Fibroblast of lung (primary cell): Measurements from ENCODE around the gene MBNL3. TPM values are rescaled to one million over a fixed set of nuclear protein-coding genes. Genes with fewer than 3 reads are reported as not detected.

Experiments
- DNase-seq, 2 donors: peaks; one replicate each; pipeline versions ENCODE4 v3.0.0 to v3.0.0-alpha.2; 2010; ENCODE audit warnings: low read depth in 2 of 2
- H2AFZ ChIP-seq: 2 replicates; pipeline ENCODE4 v1.5.1; 2012; ENCODE audit warnings: low read length, control low read depth, inconsistent platforms
- H3K27ac ChIP-seq: 2 replicates; pipeline ENCODE4 v1.5.1; 2011; ENCODE audit warnings: low read length, control low read depth; ENCODE audit not compliant: insufficient read depth
- H3K27me3 ChIP-seq: 2 replicates; pipeline ENCODE4 v1.5.1; 2011; ENCODE audit warnings: mild to moderate bottlenecking, low read length; ENCODE audit not compliant: control insufficient read depth, insufficient read depth
- H3K36me3 ChIP-seq: 2 replicates; pipeline ENCODE4 v1.5.1; 2011; ENCODE audit warnings: low read length; ENCODE audit not compliant: control insufficient read depth, insufficient read depth
- H3K4me1 ChIP-seq: 2 replicates; pipeline ENCODE4 v1.5.1; 2011; ENCODE audit warnings: low read length; ENCODE audit not compliant: control insufficient read depth, insufficient read depth; ENCODE audit errors: extremely low read depth
- H3K4me2 ChIP-seq: 2 replicates; pipeline ENCODE4 v1.5.1; 2011; ENCODE audit warnings: low read length, control low read depth; ENCODE audit not compliant: insufficient read depth; ENCODE audit errors: extremely low read depth
- H3K4me3 ChIP-seq, 4 experiments: fragments of 200-600 bp in 1 of 4; sonication (generic) in 1 of 4; replicated peaks in 1 of 4; 2 replicates each; pipeline ENCODE4 v1.5.1; 2011 to 2016; ENCODE audit warnings: low read length in 4 of 4, low read depth in 3 of 4, mild to moderate bottlenecking in 3 of 4, control low read depth in 2 of 4, inconsistent platforms in 1 of 4, mixed read lengths in 1 of 4; ENCODE audit not compliant: insufficient read depth in 1 of 4; ENCODE audit errors: control extremely low read depth in 1 of 4
- H3K79me2 ChIP-seq: 2 replicates; pipeline ENCODE4 v1.5.1; 2012; ENCODE audit warnings: mild to moderate bottlenecking, low read length, inconsistent platforms; ENCODE audit not compliant: control insufficient read depth, insufficient read depth
- H3K9ac ChIP-seq: 2 replicates; pipeline ENCODE4 v1.5.1; 2011; ENCODE audit warnings: mild to moderate bottlenecking, low read length, control low read depth; ENCODE audit not compliant: insufficient read depth
- H3K9me3 ChIP-seq: 2 replicates; pipeline ENCODE4 v1.5.1; 2012; ENCODE audit warnings: low read depth, low read length; ENCODE audit not compliant: control insufficient read depth, insufficient read depth
- H4K20me1 ChIP-seq: 2 replicates; pipeline ENCODE4 v1.5.1; 2011; ENCODE audit warnings: low read length; ENCODE audit not compliant: control insufficient read depth, insufficient read depth; ENCODE audit errors: extremely low read depth
- EZH2 ChIP-seq: IDR thresholded peaks from 2 replicates; pipeline ENCODE4 v1.5.1; 2012; ENCODE audit warnings: low read length, control low read depth, mild to moderate bottlenecking; ENCODE audit errors: missing control alignments
- polyA plus RNA-seq, 2 donors: library from polyadenylated mRNA; depleted of rRNA in 1 of 2; stranded (reverse) in 1 of 2; unstranded in 1 of 2; fragments of >200 nt; gene quantifications; 2 replicates each; pipeline ENCODE4 v1.2.1, GENCODE V29; 2011 to 2012; ENCODE audit warnings: missing spikeins in 1 of 2
- total RNA-seq: library from RNA; depleted of rRNA; stranded (reverse); fragments of >200 nt; gene quantifications from 2 replicates; pipeline ENCODE4 v1.2.1, GENCODE V29; 2014
- TF ChIP-seq, protein P1 (sequence below), 2 donors: IDR thresholded peaks in 1 of 2; conservative IDR thresholded peaks in 1 of 2; 1 replicate in 1 of 2; 2 replicates in 1 of 2; pipeline ENCODE4 v1.5.1; 2011 to 2012; ENCODE audit warnings: low read length in 2 of 2, control low read depth in 1 of 2, inconsistent platforms in 1 of 2, low read depth in 1 of 2, mild to moderate bottlenecking in 1 of 2

Gene MBNL3
- total and polyA plus RNA-seq, 2 donors (not counting 1 experiment from before 2014, with no cell fraction given) = 2.6 to 4.5 TPM

DNA sequence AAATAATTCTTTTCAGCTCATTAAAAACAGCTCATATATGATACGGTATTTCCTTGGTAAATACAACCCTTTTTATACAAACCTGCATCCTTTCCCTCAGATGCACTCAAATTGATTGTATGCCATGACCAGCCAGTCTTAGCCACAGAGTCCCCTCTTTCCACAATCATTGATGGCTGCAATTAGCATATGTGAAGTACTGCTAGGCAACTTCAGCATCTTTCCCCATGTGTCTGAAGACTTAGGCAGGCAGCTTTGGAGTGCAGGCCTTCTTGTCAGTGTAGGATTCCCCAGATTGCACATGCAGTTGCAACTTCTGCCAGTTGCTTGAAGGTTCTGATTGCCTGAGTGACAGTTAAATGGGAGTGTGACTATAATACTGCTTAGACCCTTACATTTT, 15.6 kb upstream of the MBNL3 start:
- Histone ChIP-seq H3K36me3 (no peaks in the 10 kb centered on the region), H3K4me3 (no peak overlapping the region), H3K27me3 (no peaks in the 10 kb centered on the region), H3K4me1 (no peaks in the 10 kb centered on the region), H3K9me3 (no peaks in the 10 kb centered on the region), H3K79me2 (no peaks in the 10 kb centered on the region), H3K9ac (no peak overlapping the region), H4K20me1 (no peaks in the 10 kb centered on the region), H3K4me2 (no peak overlapping the region), H3K27ac (no peak overlapping the region), H2AFZ (no peak overlapping the region)
- TF ChIP-seq EZH2 = no peak
- no peak for DNase-seq

DNA sequence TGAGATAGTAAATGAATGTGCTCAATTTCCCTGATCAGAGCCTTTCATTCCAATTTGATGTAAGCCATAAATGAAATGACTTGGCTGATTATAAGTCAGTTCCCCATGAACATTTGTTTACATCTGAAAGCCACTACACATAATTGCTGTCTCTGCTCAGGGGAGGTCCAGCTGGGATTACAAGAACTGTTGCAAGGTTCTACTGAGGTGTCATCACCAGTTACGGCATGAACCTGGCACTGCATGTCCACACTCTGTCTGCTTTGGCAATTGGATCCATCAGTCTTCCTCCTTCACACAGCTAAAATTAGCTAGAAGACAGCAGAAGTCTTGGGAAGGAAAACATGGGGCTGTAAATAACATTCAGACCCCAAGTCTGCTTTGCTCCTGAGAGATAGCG, 12.8 kb upstream of the MBNL3 start:
- Histone ChIP-seq H3K79me2 (no peaks in the 10 kb centered on the region), H3K4me3 (no peak overlapping the region), H4K20me1 (no peaks in the 10 kb centered on the region), H2AFZ (no peak overlapping the region), H3K9me3 (no peaks in the 10 kb centered on the region), H3K4me1 (no peaks in the 10 kb centered on the region), H3K27ac (no peak overlapping the region), H3K4me2 (no peak overlapping the region), H3K9ac (no peak overlapping the region), H3K27me3 (no peaks in the 10 kb centered on the region), H3K36me3 (no peaks in the 10 kb centered on the region)
- DNase-seq = peak in 1 of 2 donors; percentile 42
- no peak for TF ChIP-seq EZH2

DNA sequence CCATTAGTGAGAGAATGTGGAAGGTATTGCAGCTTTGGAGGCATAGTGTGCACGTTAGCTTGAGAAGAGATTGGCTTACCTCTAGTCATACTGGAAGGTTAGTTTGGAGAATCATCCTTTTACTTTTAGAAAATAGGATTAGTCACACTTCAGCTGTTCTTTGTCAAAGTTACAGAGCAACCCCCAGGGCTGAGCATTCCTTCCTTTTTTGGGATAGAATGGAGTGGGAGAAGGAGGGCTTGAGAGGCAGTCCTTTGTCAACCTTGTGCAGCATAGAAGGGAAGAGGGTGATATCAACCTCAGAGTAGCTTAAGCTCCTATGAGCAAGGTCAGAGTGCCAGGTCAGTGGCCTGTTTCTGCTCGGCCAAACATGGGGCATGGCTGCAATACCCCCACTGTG, 8.6 kb upstream of the MBNL3 start:
- H3K4me2 ChIP-seq = no peak overlapping the region
- H3K4me3 ChIP-seq = no peak overlapping the region
- H3K9ac ChIP-seq = no peak overlapping the region
- no peaks in the 10 kb centered on the region for H4K20me1 ChIP-seq
- no peaks in the 10 kb centered on the region for H3K27me3 ChIP-seq
- no peaks in the 10 kb centered on the region for H3K79me2 ChIP-seq
- H3K4me1 ChIP-seq = no peaks in the 10 kb centered on the region
- no peaks in the 10 kb centered on the region for H3K9me3 ChIP-seq
- H3K36me3 ChIP-seq = no peaks in the 10 kb centered on the region
- DNase-seq = no peak
- no peak for TF ChIP-seq EZH2
- TF ChIP-seq, protein P1, sequence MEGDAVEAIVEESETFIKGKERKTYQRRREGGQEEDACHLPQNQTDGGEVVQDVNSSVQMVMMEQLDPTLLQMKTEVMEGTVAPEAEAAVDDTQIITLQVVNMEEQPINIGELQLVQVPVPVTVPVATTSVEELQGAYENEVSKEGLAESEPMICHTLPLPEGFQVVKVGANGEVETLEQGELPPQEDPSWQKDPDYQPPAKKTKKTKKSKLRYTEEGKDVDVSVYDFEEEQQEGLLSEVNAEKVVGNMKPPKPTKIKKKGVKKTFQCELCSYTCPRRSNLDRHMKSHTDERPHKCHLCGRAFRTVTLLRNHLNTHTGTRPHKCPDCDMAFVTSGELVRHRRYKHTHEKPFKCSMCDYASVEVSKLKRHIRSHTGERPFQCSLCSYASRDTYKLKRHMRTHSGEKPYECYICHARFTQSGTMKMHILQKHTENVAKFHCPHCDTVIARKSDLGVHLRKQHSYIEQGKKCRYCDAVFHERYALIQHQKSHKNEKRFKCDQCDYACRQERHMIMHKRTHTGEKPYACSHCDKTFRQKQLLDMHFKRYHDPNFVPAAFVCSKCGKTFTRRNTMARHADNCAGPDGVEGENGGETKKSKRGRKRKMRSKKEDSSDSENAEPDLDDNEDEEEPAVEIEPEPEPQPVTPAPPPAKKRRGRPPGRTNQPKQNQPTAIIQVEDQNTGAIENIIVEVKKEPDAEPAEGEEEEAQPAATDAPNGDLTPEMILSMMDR (conservative IDR thresholded peaks at IDR 0.05 in 1 of 2, IDR thresholded peaks at IDR 0.05 in 1 of 2; ENCODE audit: low read depth in 1 of 2, low read length in 2 of 2) = no peak
- H3K27ac ChIP-seq = no peak overlapping the region
- no peak overlapping the region for H2AFZ ChIP-seq

DNA sequence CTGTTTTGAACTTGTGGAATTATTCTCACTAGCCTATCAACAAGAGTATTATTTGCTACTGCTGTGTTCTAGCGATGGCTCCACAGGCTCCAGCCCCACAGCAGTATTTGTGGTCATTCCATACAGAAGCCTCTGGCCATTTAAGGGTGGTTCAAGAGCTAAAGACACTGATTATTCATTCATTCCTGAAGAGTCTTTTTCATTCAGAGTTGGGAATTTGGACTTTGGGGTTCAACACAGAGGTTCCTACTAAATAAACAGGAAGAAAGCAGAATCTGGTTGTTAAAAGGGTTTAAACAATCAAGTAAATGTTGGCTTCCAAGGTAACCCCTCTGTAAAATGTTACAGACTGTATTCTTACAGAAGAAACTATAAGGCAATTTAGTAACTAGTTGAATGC, 4.3 kb upstream of the MBNL3 start:
- DNase-seq = no peak
- Histone ChIP-seq H3K79me2 (no peaks in the 10 kb centered on the region), H3K4me3 (no peak overlapping the region), H3K27ac (no peak overlapping the region), H3K27me3 (no peaks in the 10 kb centered on the region), H3K36me3 (no peaks in the 10 kb centered on the region), H3K4me1 (no peaks in the 10 kb centered on the region), H3K9me3 (no peaks in the 10 kb centered on the region), H2AFZ (no peak overlapping the region), H4K20me1 (no peaks in the 10 kb centered on the region), H3K9ac (no peak overlapping the region), H3K4me2 (no peak overlapping the region)
- no peak for TF ChIP-seq EZH2
- TF ChIP-seq, protein P1 (conservative IDR thresholded peaks at IDR 0.05 in 1 of 2, IDR thresholded peaks at IDR 0.05 in 1 of 2; ENCODE audit: low read depth in 1 of 2, low read length in 2 of 2) = no peak
